Ovary (tissue), 3 donors: ENCODE measurements around the gene KLHL3.

ENCODE experiments used
- CTCF ChIP-seq, 3 donors: fragments of 450-650 bp in 2 of 3; fragments of 200-600 bp in 1 of 3; IDR thresholded peaks; one replicate each; pipeline versions ENCODE4 v1.5.1 to v1.8.0; 2016 to 2022; ENCODE audit warnings: antibody characterized with exemption in 3 of 3, mild to moderate bottlenecking in 1 of 3
- EP300 ChIP-seq: sonication (generic); formaldehyde crosslinking; IDR thresholded peaks from one replicate; pipeline ENCODE4 v1.6.1; 2017; ENCODE audit warnings: antibody characterized with exemption
- POLR2A ChIP-seq: fragments of 450-650 bp; IDR thresholded peaks from one replicate; pipeline ENCODE4 v1.6.1; 2017; ENCODE audit warnings: antibody characterized with exemption, mild to moderate bottlenecking, moderate library complexity
- donor health status: DM: no; HTN: no; CAD: no.

- TF ChIP-seq CTCF (IDR thresholded peaks at IDR 0.05) (no peak), POLR2A (no peak), EP300 (no peak)
Observed at GRCh38 chr5:137584262-137584661, 151.6 kb downstream of the KLHL3 start.
